Cardiac muscle cell (in vitro differentiated cells and primary cell): Measurements from ENCODE around the gene LTV1. TPM values are rescaled to one million over a fixed set of nuclear protein-coding genes. Genes with fewer than 3 reads are reported as not detected.
A peak's percentile ranks its signal among the peaks of the same experiment; 100 is the strongest.

Source experiments
- DNase-seq, 2 donors: peaks; one replicate each; pipeline versions ENCODE4 v3.0.0 to v3.0.0-alpha.2; 2010 to 2017; ENCODE audit warnings: low read depth in 1 of 2, low spot score in 1 of 2
- H3K27ac ChIP-seq: fragments of 200-600 bp; sonication (generic); 2 replicates; pipeline ENCODE4 v1.5.1; 2016
- H3K27me3 ChIP-seq: fragments of 200-600 bp; sonication (generic); 2 replicates; pipeline ENCODE4 v1.6.0; 2016; ENCODE audit warnings: control low read depth
- H3K36me3 ChIP-seq: fragments of 200-600 bp; sonication (generic); 2 replicates; pipeline ENCODE4 v1.5.1; 2016; ENCODE audit warnings: control low read depth
- H3K4me1 ChIP-seq: fragments of 200-600 bp; sonication (generic); 2 replicates; pipeline ENCODE4 v1.8.1; 2017; ENCODE audit warnings: low read depth, mild to moderate bottlenecking, mixed run types
- H3K4me3 ChIP-seq: fragments of 200-600 bp; sonication (generic); 2 replicates; pipeline ENCODE4 v1.5.1; 2016; ENCODE audit warnings: mild to moderate bottlenecking
- H3K9me3 ChIP-seq: fragments of 200-600 bp; sonication (generic); 2 replicates; pipeline ENCODE4 v1.5.1; 2017; ENCODE audit warnings: low read depth, mild to moderate bottlenecking, control low read depth
- polyA plus RNA-seq: library from polyadenylated mRNA; unstranded; fragments of >200 nt; fragmentation: Nextera tagmentation; extraction: Ambion mirVana; gene quantifications from 2 replicates; pipeline ENCODE4 v1.2.1, GENCODE V29; 2016
- total RNA-seq: library from RNA; depleted of rRNA; stranded (reverse); fragments of >200 nt; gene quantifications from 2 replicates; pipeline ENCODE4 v1.2.3, GENCODE V29; 2016
- TF ChIP-seq, protein P1 (sequence below): IDR thresholded peaks from 2 replicates; pipeline ENCODE4 v1.5.1; 2012; ENCODE audit warnings: low read depth, mild to moderate bottlenecking, low read length

LTV1 gene
- total and polyA plus RNA-seq, 2 experiments from 2014 or later: 11.0 to 19.6 TPM

DNA sequence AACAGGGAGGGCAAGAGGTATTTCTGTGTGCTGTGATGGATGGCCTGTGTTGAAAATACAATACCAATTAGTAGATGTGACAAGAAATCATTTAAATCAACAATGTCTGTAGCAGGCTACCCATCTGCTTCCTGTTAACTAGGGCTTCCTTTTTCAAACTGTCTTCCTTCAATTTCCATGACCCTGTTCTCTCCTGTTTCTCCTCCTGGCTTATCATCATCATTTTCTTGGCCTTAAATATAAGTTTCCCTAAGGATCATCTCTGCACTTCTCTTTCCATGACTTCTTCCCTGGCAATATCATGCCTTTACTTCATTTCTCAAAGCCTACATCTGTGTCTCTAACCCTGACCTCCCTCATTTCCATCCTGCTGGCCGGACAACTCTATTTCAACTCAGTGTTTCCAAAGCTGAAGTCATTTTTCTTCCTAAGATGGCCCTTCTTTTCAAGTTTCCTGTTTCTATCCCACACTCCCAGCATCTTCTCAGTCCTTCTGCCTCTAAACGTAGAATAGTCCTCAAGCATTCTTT lies 39.3 kb downstream of the LTV1 start:
- no peak for DNase-seq
- Histone ChIP-seq H3K4me3 (no peak overlapping the region), H3K27ac (no peak overlapping the region), H3K27me3 (no peaks in the 10 kb centered on the region), H3K9me3 (no peaks in the 10 kb centered on the region), H3K36me3 (no peaks in the 10 kb centered on the region), H3K4me1 (no peaks in the 10 kb centered on the region)
- TF ChIP-seq, protein P1, sequence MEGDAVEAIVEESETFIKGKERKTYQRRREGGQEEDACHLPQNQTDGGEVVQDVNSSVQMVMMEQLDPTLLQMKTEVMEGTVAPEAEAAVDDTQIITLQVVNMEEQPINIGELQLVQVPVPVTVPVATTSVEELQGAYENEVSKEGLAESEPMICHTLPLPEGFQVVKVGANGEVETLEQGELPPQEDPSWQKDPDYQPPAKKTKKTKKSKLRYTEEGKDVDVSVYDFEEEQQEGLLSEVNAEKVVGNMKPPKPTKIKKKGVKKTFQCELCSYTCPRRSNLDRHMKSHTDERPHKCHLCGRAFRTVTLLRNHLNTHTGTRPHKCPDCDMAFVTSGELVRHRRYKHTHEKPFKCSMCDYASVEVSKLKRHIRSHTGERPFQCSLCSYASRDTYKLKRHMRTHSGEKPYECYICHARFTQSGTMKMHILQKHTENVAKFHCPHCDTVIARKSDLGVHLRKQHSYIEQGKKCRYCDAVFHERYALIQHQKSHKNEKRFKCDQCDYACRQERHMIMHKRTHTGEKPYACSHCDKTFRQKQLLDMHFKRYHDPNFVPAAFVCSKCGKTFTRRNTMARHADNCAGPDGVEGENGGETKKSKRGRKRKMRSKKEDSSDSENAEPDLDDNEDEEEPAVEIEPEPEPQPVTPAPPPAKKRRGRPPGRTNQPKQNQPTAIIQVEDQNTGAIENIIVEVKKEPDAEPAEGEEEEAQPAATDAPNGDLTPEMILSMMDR: no peak

DNA sequence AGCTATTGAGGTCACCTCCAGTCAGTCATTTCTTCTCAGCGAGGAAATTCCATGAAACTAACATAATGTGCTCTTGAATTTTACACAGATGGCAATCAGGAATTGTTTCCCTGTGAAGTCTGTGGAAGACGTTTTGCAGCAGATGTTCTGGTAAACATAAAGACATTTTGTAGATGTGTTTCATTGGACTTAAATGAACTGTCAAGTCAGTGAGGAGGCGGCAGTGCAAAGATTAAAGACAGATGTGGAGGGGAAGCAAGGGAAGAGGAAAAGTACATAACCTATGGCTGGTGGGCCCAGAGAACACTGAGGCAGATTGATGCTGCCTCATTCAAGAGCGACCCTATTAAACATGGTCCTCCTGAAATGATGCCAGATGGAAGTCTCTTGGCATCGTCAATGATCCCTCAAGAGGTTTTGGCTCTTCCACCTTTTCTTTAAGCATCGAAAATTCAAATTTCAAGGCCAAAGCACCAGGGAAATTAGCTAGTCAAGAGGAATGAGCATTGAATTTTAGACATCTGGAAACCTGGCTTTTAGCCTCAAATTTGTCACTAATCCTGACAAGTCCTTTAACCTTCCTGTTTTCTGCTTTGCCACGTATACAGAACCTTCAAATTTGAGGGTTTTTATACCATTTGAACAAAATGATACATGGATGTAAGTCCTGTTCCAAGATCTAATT lies 41.2 kb downstream of the LTV1 start:
- Histone ChIP-seq H3K4me1 (no peaks in the 10 kb centered on the region), H3K27me3 (no peaks in the 10 kb centered on the region), H3K9me3 (no peaks in the 10 kb centered on the region), H3K4me3 (no peak overlapping the region), H3K27ac (no peak overlapping the region), H3K36me3 (no peaks in the 10 kb centered on the region)
- no peak for DNase-seq
- TF ChIP-seq, protein P1: no peak

DNA sequence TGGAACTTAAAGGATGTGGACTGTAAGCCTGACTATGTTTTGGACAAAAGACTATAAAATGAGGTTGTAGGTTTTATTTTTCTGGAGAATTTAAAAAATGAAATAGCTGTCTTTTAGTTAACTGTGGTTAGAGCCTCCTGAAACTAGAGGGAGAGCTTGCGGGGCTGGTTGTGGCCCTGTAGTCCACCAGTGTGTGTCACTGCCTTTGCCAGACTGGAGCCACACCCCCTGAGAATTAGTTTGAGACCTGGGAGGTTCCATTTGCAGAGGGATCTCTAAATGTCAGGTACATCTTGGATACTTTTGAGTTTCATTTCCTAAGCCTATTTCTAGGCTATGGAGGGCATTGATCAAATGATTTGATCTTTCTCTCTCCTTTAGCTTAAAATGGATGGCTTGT lies 42.0 kb downstream of the LTV1 start:
- Histone ChIP-seq H3K27ac (no peak overlapping the region), H3K4me3 (no peak overlapping the region), H3K36me3 (no peaks in the 10 kb centered on the region), H3K4me1 (no peaks in the 10 kb centered on the region), H3K27me3 (no peaks in the 10 kb centered on the region), H3K9me3 (no peaks in the 10 kb centered on the region)
- DNase-seq: no peak
- TF ChIP-seq, protein P1: no peak

DNA sequence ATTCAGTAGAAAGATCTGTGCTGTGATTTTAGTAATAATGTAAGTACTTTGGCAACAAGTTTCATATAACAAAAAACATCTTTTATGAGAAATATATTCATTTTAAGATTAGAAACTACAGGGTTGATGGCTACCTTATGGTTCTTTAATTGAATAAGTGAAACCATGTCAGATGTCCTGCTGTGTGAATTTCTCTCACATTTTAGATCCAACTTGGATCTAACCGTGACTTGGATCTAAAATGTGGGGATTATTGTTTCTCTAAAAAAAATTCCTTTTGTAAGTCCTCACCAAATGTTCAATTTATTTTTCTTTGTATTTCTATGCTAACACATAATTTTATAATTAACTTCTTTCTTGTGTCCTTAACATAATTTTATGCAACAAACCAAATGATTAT lies 51.5 kb downstream of the LTV1 start:
- Histone ChIP-seq H3K27ac (no peak overlapping the region), H3K4me3 (no peak overlapping the region), H3K9me3 (no peaks in the 10 kb centered on the region), H3K4me1 (no peaks in the 10 kb centered on the region), H3K27me3 (no peaks in the 10 kb centered on the region), H3K36me3 (no peaks in the 10 kb centered on the region)
- DNase-seq: no peak
- TF ChIP-seq, protein P1: no peak

DNA sequence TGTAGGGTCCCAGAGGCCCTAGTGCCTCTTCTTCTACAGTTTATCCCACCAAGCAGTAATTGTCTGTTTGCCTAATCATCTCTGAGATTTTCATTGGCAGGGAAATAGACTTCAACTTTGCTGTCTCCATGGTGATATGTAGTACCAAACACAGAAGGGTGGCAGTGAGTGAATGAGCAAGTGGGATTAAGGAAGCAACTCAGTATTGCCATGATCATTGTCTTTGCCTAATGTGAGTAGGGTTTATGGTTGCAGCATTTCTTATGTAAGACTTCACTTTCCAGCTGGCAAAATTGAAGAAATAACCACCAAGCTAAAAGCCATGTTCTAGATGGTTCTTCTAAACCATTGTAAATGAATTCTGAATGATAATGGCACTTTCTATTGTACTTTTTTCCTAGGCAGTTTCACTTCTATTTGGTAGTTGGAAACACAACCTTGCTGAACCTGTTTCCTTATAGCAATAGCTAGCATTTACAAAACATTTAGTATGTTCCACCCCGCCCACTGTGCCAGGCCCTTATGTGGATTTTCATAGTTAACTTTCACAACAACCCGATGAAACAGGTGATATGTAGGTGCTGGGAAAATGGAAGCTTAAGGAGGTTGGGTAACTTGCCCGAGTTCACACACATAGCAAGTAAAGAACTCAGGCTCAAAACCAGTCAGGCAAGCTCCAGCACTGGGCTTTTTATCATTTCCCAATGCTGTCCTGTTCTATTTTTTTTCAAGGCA lies 53.2 kb downstream of the LTV1 start:
- H3K27me3 ChIP-seq: no peaks in the 10 kb centered on the region
- H3K9me3 ChIP-seq: no peaks in the 10 kb centered on the region
- H3K27ac ChIP-seq: no peak overlapping the region
- peak in 1 of 2 donors; percentile 5 for DNase-seq
- no peaks in the 10 kb centered on the region for H3K4me1 ChIP-seq
- H3K4me3 ChIP-seq: no peak overlapping the region
- no peaks in the 10 kb centered on the region for H3K36me3 ChIP-seq
- TF ChIP-seq, protein P1: no peak
